Stomach (tissue), 9 donors: Measurements from ENCODE around the gene MEST. TPM values are rescaled to one million over a fixed set of nuclear protein-coding genes. Genes with fewer than 3 reads are reported as not detected.

ENCODE experiments used
- DNase-seq, 2 donors: peaks; one replicate each; pipeline versions ENCODE4 v3.0.0 to v3.0.0-alpha.2; 2013 to 2019
- H3K27ac ChIP-seq, 5 donors: fragments of 200-600 bp in 4 of 5; sonication (generic) in 4 of 5; one replicate each; pipeline ENCODE4 v1.5.1; 2013 to 2019; ENCODE audit warnings: mild to moderate bottlenecking in 1 of 5, moderate library complexity in 1 of 5
- H3K27me3 ChIP-seq, 3 donors: fragments of 200-600 bp; sonication (generic); one replicate each; pipeline ENCODE4 v1.5.1; 2017 to 2019; ENCODE audit warnings: mixed run types in 1 of 3
- H3K36me3 ChIP-seq, 4 donors: fragments of 200-600 bp; sonication (generic); 1 replicate in 3 of 4; 2 replicates in 1 of 4; pipeline ENCODE4 v1.5.1; 2016 to 2019
- H3K4me1 ChIP-seq, 4 donors: fragments of 200-600 bp; sonication (generic); one replicate each; pipeline ENCODE4 v1.5.1; 2016 to 2019
- H3K4me3 ChIP-seq, 4 donors: fragments of 200-600 bp; sonication (generic) in 3 of 4; one replicate each; pipeline ENCODE4 v1.5.1; 2016 to 2019; ENCODE audit warnings: mild to moderate bottlenecking in 1 of 4
- H3K9me3 ChIP-seq, 4 donors: fragments of 200-600 bp; sonication (generic); one replicate each; pipeline ENCODE4 v1.5.1; 2016 to 2019
- CTCF ChIP-seq, 7 experiments: fragments of 450-650 bp in 4 of 7; fragments of 200-600 bp in 3 of 7; sonication (generic) in 3 of 7; IDR thresholded peaks; one replicate each; pipeline ENCODE4 v1.5.1; 2016 to 2019; ENCODE audit warnings: antibody characterized with exemption in 7 of 7, control low read depth in 2 of 7, mild to moderate bottlenecking in 1 of 7
- EP300 ChIP-seq: sonication (generic); formaldehyde crosslinking; IDR thresholded peaks from one replicate; pipeline ENCODE4 v1.6.1; 2017; ENCODE audit warnings: antibody characterized with exemption
- POLR2A ChIP-seq, 4 donors: fragments of 450-650 bp; IDR thresholded peaks; one replicate each; pipeline ENCODE4 v1.6.1; 2016; ENCODE audit warnings: antibody characterized with exemption in 4 of 4, control low read depth in 2 of 4, mild to moderate bottlenecking in 1 of 4, moderate library complexity in 1 of 4
- POLR2AphosphoS5 ChIP-seq, 3 donors: sonication (generic); formaldehyde crosslinking; IDR thresholded peaks; one replicate each; pipeline ENCODE4 v1.6.1; 2016; ENCODE audit warnings: antibody characterized with exemption in 3 of 3
- WGBS, 5 donors: extraction: QIAGEN DNeasy Blood & Tissue Kit in 3 of 5; methylation state at CpG; one replicate each; pipeline versions ENCODE4 v1.1.5 to v1.1.7; 2013 to 2018; 5-methylcytosine and 5-hydroxymethylcytosine counted together
- intact Hi-C: fragments of 100-400 bp; cut with DNase I; formaldehyde crosslinking; loops from one replicate; pipeline ENCODE4 v1.15.1; 2023; ENCODE audit warnings: low total_unique reads
- polyA plus RNA-seq, 3 donors: library from polyadenylated mRNA; stranded (reverse); fragments of 200-250 nt; gene quantifications; one replicate each; pipeline ENCODE4 v1.2.3, GENCODE V29; 2013
- total RNA-seq, 5 donors: library from RNA; depleted of rRNA; stranded (reverse); fragments of >200 nt; gene quantifications; one replicate each; pipeline versions ENCODE4 v1.1.0 to v1.2.3, GENCODE V29; 2014 to 2016
- donor health status: healthy with polysubstance abuse.
- donor health status: Bipolar disorder and iron deficiency.
- donor health status: healthy.

MEST gene
- total and polyA plus RNA-seq, 8 donors, result 3.1 to 88.7 (median 4.9) TPM; not detected in 1

- no peak overlapping the region for H3K27ac ChIP-seq
- TF ChIP-seq POLR2A (IDR thresholded peaks at IDR 0.05) (no peak), POLR2AphosphoS5 (IDR thresholded peaks at IDR 0.05) (no peak), CTCF (IDR thresholded peaks at IDR 0.05) (no peak), EP300 (no peak)
- WGBS, 5 donors, result 66 to 78% (median 71%) methylated on average over 2 of the region's 2 CpGs
- no peaks in the 10 kb centered on the region for H3K4me1 ChIP-seq
- DNase-seq, result no peak
- intact Hi-C loops, result no loop called here
- no peaks in the 10 kb centered on the region for H3K27me3 ChIP-seq
- H3K4me3 ChIP-seq, result no peak overlapping the region
- H3K36me3 ChIP-seq, result no peaks in the 10 kb centered on the region
- H3K9me3 ChIP-seq, result peaks cover 0 to 15% (median 5%) of the 10 kb centered on the region in 4 donors
These were observed 33.6 kb upstream of the MEST start for GRCh38 chr7:130458257-130458656.

GRCh38 chr7:130461272-130461671, 30.6 kb upstream of the MEST start:
- TF ChIP-seq POLR2A (IDR thresholded peaks at IDR 0.05) (no peak), EP300 (no peak), CTCF (IDR thresholded peaks at IDR 0.05) (no peak), POLR2AphosphoS5 (IDR thresholded peaks at IDR 0.05) (no peak)
- no peaks in the 10 kb centered on the region for H3K36me3 ChIP-seq
- H3K27me3 ChIP-seq, result no peaks in the 10 kb centered on the region
- intact Hi-C loops, result no loop called here
- peaks cover 0 to 16% (median 7%) of the 10 kb centered on the region in 4 donors for H3K9me3 ChIP-seq
- 32 to 95% (median 69%) methylated on average over 2 of the region's 2 CpGs for WGBS, 5 donors
- DNase-seq, result no peak
- H3K4me1 ChIP-seq, result no peaks in the 10 kb centered on the region
- H3K27ac ChIP-seq, result no peak overlapping the region
- H3K4me3 ChIP-seq, result no peak overlapping the region

- H3K36me3 ChIP-seq, result no peaks in the 10 kb centered on the region
- H3K27ac ChIP-seq, result no peak overlapping the region
- H3K4me1 ChIP-seq, result no peaks in the 10 kb centered on the region
- H3K9me3 ChIP-seq, result peaks cover 0 to 14% (median 6%) of the 10 kb centered on the region in 4 donors
- no peak for DNase-seq
- TF ChIP-seq POLR2A (IDR thresholded peaks at IDR 0.05) (no peak), EP300 (no peak), POLR2AphosphoS5 (IDR thresholded peaks at IDR 0.05) (no peak)
- 39 to 57% (median 52%) methylated on average over 4 of the region's 4 CpGs for WGBS, 5 donors
- intact Hi-C loops, result no loop called here
- H3K4me3 ChIP-seq, result no peak overlapping the region
- H3K27me3 ChIP-seq, result no peaks in the 10 kb centered on the region
These were observed 28.1 kb upstream of the MEST start for GRCh38 chr7:130463553-130464434.

- H3K4me3 ChIP-seq, result no peak overlapping the region
These were observed 23.3 kb upstream of the MEST start for GRCh38 chr7:130468612-130469011.

More at GRCh38 chr7:130468612-130469011, 23.3 kb upstream of the MEST start:
- Histone ChIP-seq H3K36me3 (no peaks in the 10 kb centered on the region), H3K9me3 (peaks cover 0 to 6% (median 0%) of the 10 kb centered on the region in 4 donors), H3K27ac (no peak overlapping the region), H3K27me3 (no peaks in the 10 kb centered on the region), H3K4me1 (no peaks in the 10 kb centered on the region)
- intact Hi-C loops, result no loop called here
- DNase-seq, result no peak
- TF ChIP-seq EP300 (no peak), POLR2AphosphoS5 (IDR thresholded peaks at IDR 0.05) (no peak), CTCF (IDR thresholded peaks at IDR 0.05) (no peak), POLR2A (IDR thresholded peaks at IDR 0.05) (no peak)
- WGBS, 5 donors, result 88 to 97% (median 94%) methylated on average over 1 of the region's 1 CpG
